Measurements from ENCODE around the gene RPUSD1. TPM values are rescaled to one million over a fixed set of nuclear protein-coding genes. Genes with fewer than 3 reads are reported as not detected.
A peak's percentile ranks its signal among the peaks of the same experiment; 100 is the strongest.

Gene RPUSD1
- polyA plus RNA-seq, 1 of the 3 experiments (the other 2 are of a cell fraction): 27.7 TPM

DNA sequence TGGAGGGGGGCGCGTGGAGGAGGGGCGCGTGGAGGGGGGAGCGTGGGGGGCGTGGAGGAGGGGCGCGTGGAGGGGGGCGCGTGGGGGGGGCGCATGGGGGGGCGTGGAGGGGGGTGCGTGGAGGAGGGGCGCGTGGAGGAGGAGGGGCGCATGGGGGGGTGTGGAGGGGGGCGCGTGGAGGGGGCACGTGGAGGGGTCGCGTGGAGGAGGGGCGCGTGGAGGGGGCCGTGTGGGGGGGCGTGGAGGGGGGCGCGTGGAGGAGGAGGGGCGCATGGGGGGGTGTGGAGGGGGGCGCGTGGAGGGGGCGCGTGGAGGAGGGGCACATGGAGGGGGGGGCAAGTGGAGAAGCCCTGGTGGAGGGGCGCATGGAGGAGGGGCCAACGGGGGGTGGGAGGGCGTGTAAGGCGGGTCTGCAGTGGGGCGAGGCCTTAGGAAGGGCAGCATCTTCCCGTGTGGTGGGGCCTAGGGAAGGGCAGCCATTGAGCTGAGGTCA lies 20.4 kb downstream of the RPUSD1 start:
- CTCF ChIA-PET: no interaction called here
- H3K27me3 ChIP-seq (ENCODE audit: insufficient read depth): no peaks in the 10 kb centered on the region
- H2AFZ ChIP-seq (ENCODE audit: low read depth): no peak overlapping the region
- H3K27ac ChIP-seq (ENCODE audit: low read depth in 2 of 2, low read length in 1 of 2): no peak overlapping the region
- DNase-seq: peak; percentile 68
- H3K9me3 ChIP-seq: no peaks in the 10 kb centered on the region
- H3K4me1 ChIP-seq (ENCODE audit: control insufficient read depth in 1 of 2, insufficient read depth in 2 of 2, low read depth in 1 of 2, low read length in 1 of 2): no peaks in the 10 kb centered on the region
- POLR2A ChIA-PET: no interaction called here
- no peaks in the 10 kb centered on the region for H3K36me3 ChIP-seq (replicated peaks in 1 of 2; ENCODE audit: control insufficient read depth in 1 of 2, insufficient read depth in 2 of 2, low read length in 1 of 2)
- H3K4me2 ChIP-seq: no peak overlapping the region
- TF ChIP-seq, protein P1, sequence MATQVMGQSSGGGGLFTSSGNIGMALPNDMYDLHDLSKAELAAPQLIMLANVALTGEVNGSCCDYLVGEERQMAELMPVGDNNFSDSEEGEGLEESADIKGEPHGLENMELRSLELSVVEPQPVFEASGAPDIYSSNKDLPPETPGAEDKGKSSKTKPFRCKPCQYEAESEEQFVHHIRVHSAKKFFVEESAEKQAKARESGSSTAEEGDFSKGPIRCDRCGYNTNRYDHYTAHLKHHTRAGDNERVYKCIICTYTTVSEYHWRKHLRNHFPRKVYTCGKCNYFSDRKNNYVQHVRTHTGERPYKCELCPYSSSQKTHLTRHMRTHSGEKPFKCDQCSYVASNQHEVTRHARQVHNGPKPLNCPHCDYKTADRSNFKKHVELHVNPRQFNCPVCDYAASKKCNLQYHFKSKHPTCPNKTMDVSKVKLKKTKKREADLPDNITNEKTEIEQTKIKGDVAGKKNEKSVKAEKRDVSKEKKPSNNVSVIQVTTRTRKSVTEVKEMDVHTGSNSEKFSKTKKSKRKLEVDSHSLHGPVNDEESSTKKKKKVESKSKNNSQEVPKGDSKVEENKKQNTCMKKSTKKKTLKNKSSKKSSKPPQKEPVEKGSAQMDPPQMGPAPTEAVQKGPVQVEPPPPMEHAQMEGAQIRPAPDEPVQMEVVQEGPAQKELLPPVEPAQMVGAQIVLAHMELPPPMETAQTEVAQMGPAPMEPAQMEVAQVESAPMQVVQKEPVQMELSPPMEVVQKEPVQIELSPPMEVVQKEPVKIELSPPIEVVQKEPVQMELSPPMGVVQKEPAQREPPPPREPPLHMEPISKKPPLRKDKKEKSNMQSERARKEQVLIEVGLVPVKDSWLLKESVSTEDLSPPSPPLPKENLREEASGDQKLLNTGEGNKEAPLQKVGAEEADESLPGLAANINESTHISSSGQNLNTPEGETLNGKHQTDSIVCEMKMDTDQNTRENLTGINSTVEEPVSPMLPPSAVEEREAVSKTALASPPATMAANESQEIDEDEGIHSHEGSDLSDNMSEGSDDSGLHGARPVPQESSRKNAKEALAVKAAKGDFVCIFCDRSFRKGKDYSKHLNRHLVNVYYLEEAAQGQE (IDR thresholded peaks at IDR 0.05; ENCODE audit: low read depth, low read length): no peak
- no peak for TF ChIP-seq NFIC (IDR thresholded peaks at IDR 0.05; ENCODE audit: borderline replicate concordance)
- TF ChIP-seq POLR2AphosphoS5 (IDR thresholded peaks at IDR 0.05; ENCODE audit: low read depth, low read length): no peak
- TF ChIP-seq USF2 (IDR thresholded peaks at IDR 0.05; ENCODE audit: borderline replicate concordance, low read depth, low read length): no peak
- H3K9ac ChIP-seq: no peak overlapping the region
- no peaks in the 10 kb centered on the region for H3K9me2 ChIP-seq
- no peaks in the 10 kb centered on the region for H3K79me2 ChIP-seq (ENCODE audit: insufficient read depth)
- WGBS (ENCODE audit: low lambda C conversion rate): 32% methylated on average over 29 of the region's 38 CpGs
- H4K20me1 ChIP-seq (ENCODE audit: insufficient read depth): no peaks in the 10 kb centered on the region
- H3K4me3 ChIP-seq (ENCODE audit: low read depth in 2 of 2, low read length in 1 of 2): no peak overlapping the region
- H3F3A ChIP-seq (replicated peaks; ENCODE audit: insufficient read depth): no peaks in the 10 kb centered on the region

GRCh38 chr16:766820-767640 lies 21.2 kb downstream of the RPUSD1 start:
- Histone ChIP-seq H3K79me2 (ENCODE audit: insufficient read depth) (no peaks in the 10 kb centered on the region), H3K4me1 (ENCODE audit: control insufficient read depth in 1 of 2, insufficient read depth in 2 of 2, low read depth in 1 of 2, low read length in 1 of 2) (no peaks in the 10 kb centered on the region), H3K9me2 (no peaks in the 10 kb centered on the region), H3K4me2 (no peak overlapping the region), H3K9me3 (no peaks in the 10 kb centered on the region), H4K20me1 (ENCODE audit: insufficient read depth) (no peaks in the 10 kb centered on the region), H3K4me3 (ENCODE audit: low read depth in 2 of 2, low read length in 1 of 2) (no peak overlapping the region), H2AFZ (ENCODE audit: low read depth) (no peak overlapping the region), H3K27me3 (ENCODE audit: insufficient read depth) (no peaks in the 10 kb centered on the region), H3K9ac (no peak overlapping the region), H3F3A (replicated peaks; ENCODE audit: insufficient read depth) (no peaks in the 10 kb centered on the region), H3K27ac (ENCODE audit: low read depth in 2 of 2, low read length in 1 of 2) (no peak overlapping the region), H3K36me3 (replicated peaks in 1 of 2; ENCODE audit: control insufficient read depth in 1 of 2, insufficient read depth in 2 of 2, low read length in 1 of 2) (no peaks in the 10 kb centered on the region)
- POLR2A ChIA-PET: no interaction called here
- CTCF ChIA-PET: interaction anchor here (1.2 kb wide), 1 partner anchor 26 kb away, joined by 5 read pairs; the partner anchor contains the start of gene CIAO3
- DNase-seq: no peak
- 53% methylated on average over 39 of the region's 48 CpGs for WGBS (ENCODE audit: low lambda C conversion rate)
- no peak for TF ChIP-seq SIN3A (IDR thresholded peaks at IDR 0.05; ENCODE audit: borderline replicate concordance, low read depth, low read length)
- TF ChIP-seq NFIC (IDR thresholded peaks at IDR 0.05; ENCODE audit: borderline replicate concordance): no peak
- no peak for TF ChIP-seq GATA2 (CRISPR knock-in tag; IDR thresholded peaks at IDR 0.05)
- TF ChIP-seq TCF12 (IDR thresholded peaks at IDR 0.05): no peak
- no peak for TF ChIP-seq RFX5 (IDR thresholded peaks at IDR 0.05; ENCODE audit: low read length)
- no peak for TF ChIP-seq PBX3 (IDR thresholded peaks at IDR 0.05)
- TF ChIP-seq, protein P2, sequence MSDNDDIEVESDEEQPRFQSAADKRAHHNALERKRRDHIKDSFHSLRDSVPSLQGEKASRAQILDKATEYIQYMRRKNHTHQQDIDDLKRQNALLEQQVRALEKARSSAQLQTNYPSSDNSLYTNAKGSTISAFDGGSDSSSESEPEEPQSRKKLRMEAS (IDR thresholded peaks at IDR 0.05; ENCODE audit: low read depth): no peak
- no peak for TF ChIP-seq FOXM1 (IDR thresholded peaks at IDR 0.05; ENCODE audit: low read depth)
- TF ChIP-seq, protein P3, sequence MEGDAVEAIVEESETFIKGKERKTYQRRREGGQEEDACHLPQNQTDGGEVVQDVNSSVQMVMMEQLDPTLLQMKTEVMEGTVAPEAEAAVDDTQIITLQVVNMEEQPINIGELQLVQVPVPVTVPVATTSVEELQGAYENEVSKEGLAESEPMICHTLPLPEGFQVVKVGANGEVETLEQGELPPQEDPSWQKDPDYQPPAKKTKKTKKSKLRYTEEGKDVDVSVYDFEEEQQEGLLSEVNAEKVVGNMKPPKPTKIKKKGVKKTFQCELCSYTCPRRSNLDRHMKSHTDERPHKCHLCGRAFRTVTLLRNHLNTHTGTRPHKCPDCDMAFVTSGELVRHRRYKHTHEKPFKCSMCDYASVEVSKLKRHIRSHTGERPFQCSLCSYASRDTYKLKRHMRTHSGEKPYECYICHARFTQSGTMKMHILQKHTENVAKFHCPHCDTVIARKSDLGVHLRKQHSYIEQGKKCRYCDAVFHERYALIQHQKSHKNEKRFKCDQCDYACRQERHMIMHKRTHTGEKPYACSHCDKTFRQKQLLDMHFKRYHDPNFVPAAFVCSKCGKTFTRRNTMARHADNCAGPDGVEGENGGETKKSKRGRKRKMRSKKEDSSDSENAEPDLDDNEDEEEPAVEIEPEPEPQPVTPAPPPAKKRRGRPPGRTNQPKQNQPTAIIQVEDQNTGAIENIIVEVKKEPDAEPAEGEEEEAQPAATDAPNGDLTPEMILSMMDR (IDR thresholded peaks at IDR 0.05): no peak
- no peak for TF ChIP-seq FOXJ3 (CRISPR knock-in tag; IDR thresholded peaks at IDR 0.05)
- TF ChIP-seq, protein P1 (IDR thresholded peaks at IDR 0.05; ENCODE audit: low read depth, low read length): no peak
